ENCODE results near the gene NUDT22. TPM values are rescaled to one million over a fixed set of nuclear protein-coding genes. Genes with fewer than 3 reads are reported as not detected.

Gene NUDT22
- total RNA-seq, 1 donor, result 39.0 TPM

- TF ChIP-seq, protein P1, sequence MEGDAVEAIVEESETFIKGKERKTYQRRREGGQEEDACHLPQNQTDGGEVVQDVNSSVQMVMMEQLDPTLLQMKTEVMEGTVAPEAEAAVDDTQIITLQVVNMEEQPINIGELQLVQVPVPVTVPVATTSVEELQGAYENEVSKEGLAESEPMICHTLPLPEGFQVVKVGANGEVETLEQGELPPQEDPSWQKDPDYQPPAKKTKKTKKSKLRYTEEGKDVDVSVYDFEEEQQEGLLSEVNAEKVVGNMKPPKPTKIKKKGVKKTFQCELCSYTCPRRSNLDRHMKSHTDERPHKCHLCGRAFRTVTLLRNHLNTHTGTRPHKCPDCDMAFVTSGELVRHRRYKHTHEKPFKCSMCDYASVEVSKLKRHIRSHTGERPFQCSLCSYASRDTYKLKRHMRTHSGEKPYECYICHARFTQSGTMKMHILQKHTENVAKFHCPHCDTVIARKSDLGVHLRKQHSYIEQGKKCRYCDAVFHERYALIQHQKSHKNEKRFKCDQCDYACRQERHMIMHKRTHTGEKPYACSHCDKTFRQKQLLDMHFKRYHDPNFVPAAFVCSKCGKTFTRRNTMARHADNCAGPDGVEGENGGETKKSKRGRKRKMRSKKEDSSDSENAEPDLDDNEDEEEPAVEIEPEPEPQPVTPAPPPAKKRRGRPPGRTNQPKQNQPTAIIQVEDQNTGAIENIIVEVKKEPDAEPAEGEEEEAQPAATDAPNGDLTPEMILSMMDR (IDR thresholded peaks at IDR 0.05; ENCODE audit: insufficient read depth, low read length), result no peak
- no peak for DNase-seq (ENCODE audit: low read depth)
- H3K4me3 ChIP-seq (ENCODE audit: low read depth, low read length), result no peak overlapping the region
Measured at GRCh38 chr11:64237484-64237951, 11.4 kb downstream of the NUDT22 start.

GRCh38 chr11:64238076-64238475, 12.0 kb downstream of the NUDT22 start:
- no peak for DNase-seq (ENCODE audit: low read depth)
- TF ChIP-seq, protein P1 (IDR thresholded peaks at IDR 0.05; ENCODE audit: insufficient read depth, low read length), result no peak
- H3K4me3 ChIP-seq (ENCODE audit: low read depth, low read length), result no peak overlapping the region

DNA sequence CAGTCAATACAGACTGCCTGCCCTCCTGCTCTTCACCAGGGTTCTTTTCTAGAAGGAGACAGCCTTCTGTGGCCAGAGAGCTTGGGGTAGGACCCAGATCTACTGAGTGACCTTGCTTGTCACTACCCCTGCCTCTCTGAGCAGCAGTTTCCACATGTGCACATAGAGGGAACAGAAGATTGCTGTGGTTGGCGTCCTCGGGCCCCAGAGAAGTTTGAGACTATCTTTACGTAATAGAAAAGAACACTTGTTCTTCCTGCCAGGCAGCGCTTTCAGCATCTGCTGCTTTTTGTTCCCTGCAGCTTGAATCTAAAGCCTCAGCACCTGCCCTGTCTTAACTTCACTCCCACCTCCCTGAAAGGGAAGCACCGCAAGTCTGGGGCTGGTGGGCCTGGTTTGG, 12.9 kb downstream of the NUDT22 start:
- DNase-seq (ENCODE audit: low read depth), result no peak
- no peak overlapping the region for H3K4me3 ChIP-seq (ENCODE audit: low read depth, low read length)
- TF ChIP-seq, protein P1 (IDR thresholded peaks at IDR 0.05; ENCODE audit: insufficient read depth, low read length), result no peak

- DNase-seq (ENCODE audit: low read depth), result no peak
- peak overlapping the region; percentile 71 for H3K4me3 ChIP-seq (ENCODE audit: low read depth, low read length)
- TF ChIP-seq, protein P1 (IDR thresholded peaks at IDR 0.05; ENCODE audit: insufficient read depth, low read length), result no peak
Measured at GRCh38 chr11:64239662-64240434, 13.8 kb downstream of the NUDT22 start.

GRCh38 chr11:64240435-64241240, 14.6 kb downstream of the NUDT22 start, which contains the start of gene FKBP2:
Gene FKBP2, plus strand, starts transcription at chr11:64241095. Its CDS starts 1,293 bp downstream, at chr11:64242388.
- TF ChIP-seq, protein P1 (IDR thresholded peaks at IDR 0.05; ENCODE audit: insufficient read depth, low read length), result no peak
- peak within 1 kb of the TSS; percentile 83 for H3K4me3 ChIP-seq (ENCODE audit: low read depth, low read length)
- DNase-seq (ENCODE audit: low read depth), result peak; percentile 96

- peak overlapping the region; percentile 80 for H3K4me3 ChIP-seq (ENCODE audit: low read depth, low read length)
- TF ChIP-seq, protein P1 (IDR thresholded peaks at IDR 0.05; ENCODE audit: insufficient read depth, low read length), result no peak
- DNase-seq (ENCODE audit: low read depth), result peak; percentile 99
Measured at GRCh38 chr11:64241241-64241490, 15.1 kb downstream of the NUDT22 start.
